ENCODE results near the gene GAS2. TPM values are rescaled to one million over a fixed set of nuclear protein-coding genes. Genes with fewer than 3 reads are reported as not detected.

Gene GAS2
- total and polyA plus RNA-seq, 2 donors (not counting 3 experiments of a cell fraction or from before 2014, with no cell fraction given), result 0.54 to 0.88 TPM

DNA sequence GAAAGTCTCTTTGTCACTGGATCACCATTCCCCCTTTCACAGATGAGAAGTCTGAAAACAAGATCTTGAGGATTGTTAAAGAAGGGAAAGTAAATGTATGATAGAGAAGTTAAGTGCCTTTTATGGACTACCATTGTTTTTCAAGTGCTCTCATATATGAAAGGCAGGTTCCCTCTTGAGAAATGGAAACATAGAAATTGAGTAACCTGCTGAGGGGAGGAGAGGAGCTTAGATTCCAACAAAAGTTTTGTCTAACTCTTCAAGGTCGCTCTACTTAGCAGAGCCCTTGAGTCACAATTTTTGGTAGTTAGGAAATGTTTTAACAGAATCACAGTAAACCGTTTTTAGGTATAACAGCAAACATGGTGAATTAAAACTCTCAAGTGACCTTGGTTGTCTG, 83.1 kb downstream of the GAS2 start:
- Histone ChIP-seq H3K79me2 (ENCODE audit: control insufficient read depth, insufficient read depth, low read length) (no peaks in the 10 kb centered on the region), H4K20me1 (replicated peaks; ENCODE audit: control insufficient read depth, extremely low read depth, insufficient read depth, low read length) (no peaks in the 10 kb centered on the region), H2AFZ (ENCODE audit: low read depth, low read length) (no peak overlapping the region), H3K27me3 (ENCODE audit: control insufficient read depth in 2 of 2, insufficient read depth in 2 of 2, low read length in 2 of 2) (peaks cover 12% of the 10 kb centered on the region in 2 experiments), H3K9me1 (replicated peaks; ENCODE audit: control insufficient read depth, extremely low read depth, insufficient read depth, low read length) (no peaks in the 10 kb centered on the region), H3K36me3 (ENCODE audit: control insufficient read depth in 2 of 2, extremely low read depth in 1 of 2, insufficient read depth in 2 of 2, low read length in 2 of 2) (no peaks in the 10 kb centered on the region), H3K4me1 (ENCODE audit: control insufficient read depth, extremely low read depth, insufficient read depth, low read length) (no peaks in the 10 kb centered on the region), H3K27ac (ENCODE audit: insufficient read depth, low read depth, low read length) (no peak overlapping the region), H3K9ac (replicated peaks; ENCODE audit: extremely low read depth, insufficient read depth, low read length) (no peak overlapping the region), H3K9me3 (replicated peaks; ENCODE audit: control insufficient read depth, insufficient read depth, low read length) (no peaks in the 10 kb centered on the region), H3K4me3 (replicated peaks in 1 of 3; ENCODE audit: insufficient read depth in 1 of 3, low read depth in 1 of 3, low read length in 3 of 3) (no peak overlapping the region), H3K4me2 (ENCODE audit: insufficient read depth, low read length) (no peak overlapping the region)
- POLR2A ChIA-PET, result no interaction called here
- BruUV-seq (replicated peaks), result no TSS peak
- TF ChIP-seq MYC (IDR thresholded peaks at IDR 0.05; ENCODE audit: low read depth, low read length) (no peak), GATA2 (IDR thresholded peaks at IDR 0.05; ENCODE audit: insufficient read depth, insufficient read length, low read depth, low read length) (no peak), POLR2A (IDR thresholded peaks at IDR 0.05; ENCODE audit: low read depth, low read length) (no peak), FOS (IDR thresholded peaks at IDR 0.05; ENCODE audit: borderline replicate concordance, insufficient read depth, low read length) (no peak), EZH2 (IDR thresholded peaks at IDR 0.05; ENCODE audit: borderline replicate concordance, low read depth, low read length, severe bottlenecking) (no peak), POLR2AphosphoS5 (IDR thresholded peaks at IDR 0.05; ENCODE audit: insufficient read depth, low read depth, low read length) (no peak), JUN (IDR thresholded peaks at IDR 0.05; ENCODE audit: borderline replicate concordance, insufficient read depth, insufficient read length, low read depth) (no peak)
- TF ChIP-seq, protein P1, sequence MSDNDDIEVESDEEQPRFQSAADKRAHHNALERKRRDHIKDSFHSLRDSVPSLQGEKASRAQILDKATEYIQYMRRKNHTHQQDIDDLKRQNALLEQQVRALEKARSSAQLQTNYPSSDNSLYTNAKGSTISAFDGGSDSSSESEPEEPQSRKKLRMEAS (IDR thresholded peaks at IDR 0.05; ENCODE audit: insufficient read depth, insufficient read length), result no peak
- TF ChIP-seq, protein P2, sequence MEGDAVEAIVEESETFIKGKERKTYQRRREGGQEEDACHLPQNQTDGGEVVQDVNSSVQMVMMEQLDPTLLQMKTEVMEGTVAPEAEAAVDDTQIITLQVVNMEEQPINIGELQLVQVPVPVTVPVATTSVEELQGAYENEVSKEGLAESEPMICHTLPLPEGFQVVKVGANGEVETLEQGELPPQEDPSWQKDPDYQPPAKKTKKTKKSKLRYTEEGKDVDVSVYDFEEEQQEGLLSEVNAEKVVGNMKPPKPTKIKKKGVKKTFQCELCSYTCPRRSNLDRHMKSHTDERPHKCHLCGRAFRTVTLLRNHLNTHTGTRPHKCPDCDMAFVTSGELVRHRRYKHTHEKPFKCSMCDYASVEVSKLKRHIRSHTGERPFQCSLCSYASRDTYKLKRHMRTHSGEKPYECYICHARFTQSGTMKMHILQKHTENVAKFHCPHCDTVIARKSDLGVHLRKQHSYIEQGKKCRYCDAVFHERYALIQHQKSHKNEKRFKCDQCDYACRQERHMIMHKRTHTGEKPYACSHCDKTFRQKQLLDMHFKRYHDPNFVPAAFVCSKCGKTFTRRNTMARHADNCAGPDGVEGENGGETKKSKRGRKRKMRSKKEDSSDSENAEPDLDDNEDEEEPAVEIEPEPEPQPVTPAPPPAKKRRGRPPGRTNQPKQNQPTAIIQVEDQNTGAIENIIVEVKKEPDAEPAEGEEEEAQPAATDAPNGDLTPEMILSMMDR (IDR thresholded peaks at IDR 0.05; ENCODE audit: extremely low read depth in 1 of 2, insufficient read depth in 1 of 2, low read depth in 1 of 2, low read length in 2 of 2), result no peak
- DNase-seq (ENCODE audit: low read depth, low spot score) (no peak), FAIRE-seq (no peak)
- dilution Hi-C loops (cut with MboI; ENCODE audit: extremely low pct_ligation_motif_present, low sequenced_read_pairs), result no loop called here
- intact Hi-C loops (cut with micrococcal nuclease), result no loop called here
- CTCF ChIA-PET, result interaction anchor here (1.1 kb wide), 1 partner anchor 38 kb away, joined by 3 read pairs; no protein-coding TSS in a partner anchor
